ENCODE measurements around the gene SCLY. TPM values are rescaled to one million over a fixed set of nuclear protein-coding genes. Genes with fewer than 3 reads are reported as not detected.

The SCLY gene
- polyA plus RNA-seq, 1 of the 3 experiments (the other 2 are of a cell fraction), result 20.9 TPM

DNA sequence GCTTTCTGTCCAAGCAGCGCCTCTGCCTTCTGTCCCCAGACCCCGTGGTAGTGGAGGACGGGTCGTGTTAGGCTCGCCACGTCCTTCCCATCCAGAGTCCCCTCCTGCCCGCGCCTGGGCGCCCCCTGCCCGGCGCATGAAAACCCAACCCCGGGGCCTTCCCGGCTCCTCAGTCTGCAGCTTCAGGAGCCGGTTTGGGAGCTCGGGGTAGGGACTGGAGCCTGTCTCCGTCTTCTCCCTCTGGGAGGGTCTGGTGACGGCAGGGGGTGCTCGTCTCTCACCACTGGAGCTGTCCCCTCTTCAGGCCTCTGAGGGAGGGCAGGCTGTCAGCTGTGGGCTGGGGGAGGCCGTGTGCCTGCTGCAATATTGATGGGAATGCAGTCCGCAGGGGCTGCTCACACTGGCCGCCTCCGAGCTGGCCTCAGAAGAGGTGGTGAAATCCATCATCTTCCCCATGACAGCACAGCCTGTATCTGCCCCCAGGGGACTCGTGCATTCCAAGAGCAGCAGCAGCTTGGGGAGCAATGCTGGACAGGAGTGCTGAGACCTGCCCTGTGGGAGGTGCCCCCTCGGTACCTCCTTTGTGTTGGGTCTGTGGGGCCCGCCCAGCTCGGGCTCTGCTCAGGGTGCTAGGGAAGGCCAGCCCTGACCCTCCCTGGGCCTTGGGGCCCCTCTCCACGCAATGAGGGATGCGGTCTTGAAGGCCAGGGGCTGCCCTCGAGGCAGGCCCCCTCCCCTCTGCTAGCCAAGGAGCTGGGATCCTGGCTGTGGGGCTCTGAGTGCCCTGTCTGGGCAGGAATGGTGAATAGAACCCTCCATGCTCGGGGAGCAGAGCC is 59.9 kb downstream of the SCLY start:
- Histone ChIP-seq H3F3A (replicated peaks; ENCODE audit: insufficient read depth) (no peaks in the 10 kb centered on the region), H3K27ac (ENCODE audit: low read depth in 2 of 2, low read length in 1 of 2) (no peak overlapping the region), H3K27me3 (ENCODE audit: insufficient read depth) (no peaks in the 10 kb centered on the region; the same call in 1 of the 2 replicates), H2AFZ (ENCODE audit: low read depth) (no peak overlapping the region), H3K9me3 (no peaks in the 10 kb centered on the region), H3K4me1 (ENCODE audit: control insufficient read depth in 1 of 2, insufficient read depth in 2 of 2, low read depth in 1 of 2, low read length in 1 of 2) (peaks cover 0 to 9% of the 10 kb centered on the region in 2 experiments; a peak in 1 of 4 replicates), H3K4me3 (ENCODE audit: low read depth in 2 of 2, low read length in 1 of 2) (no peak overlapping the region), H4K20me1 (ENCODE audit: insufficient read depth) (no peaks in the 10 kb centered on the region), H3K4me2 (no peak overlapping the region), H3K9ac (no peak overlapping the region), H3K9me2 (no peaks in the 10 kb centered on the region), H3K36me3 (replicated peaks in 1 of 2; ENCODE audit: control insufficient read depth in 1 of 2, insufficient read depth in 2 of 2, low read length in 1 of 2) (no peaks in the 10 kb centered on the region), H3K79me2 (ENCODE audit: insufficient read depth) (no peaks in the 10 kb centered on the region)
- TF ChIP-seq SIN3A (IDR thresholded peaks at IDR 0.05; ENCODE audit: borderline replicate concordance, low read depth, low read length) (no peak), JUND (IDR thresholded peaks at IDR 0.05) (no peak), RFX5 (IDR thresholded peaks at IDR 0.05; ENCODE audit: low read length) (no peak), GABPA (IDR thresholded peaks at IDR 0.05; ENCODE audit: low read depth) (no peak), TEAD4 (IDR thresholded peaks at IDR 0.05; ENCODE audit: borderline replicate concordance, insufficient read depth) (no peak), FOXM1 (IDR thresholded peaks at IDR 0.05; ENCODE audit: low read depth) (no peak), GATA2 (CRISPR knock-in tag; IDR thresholded peaks at IDR 0.05) (no peak)
- TF ChIP-seq, protein P1, sequence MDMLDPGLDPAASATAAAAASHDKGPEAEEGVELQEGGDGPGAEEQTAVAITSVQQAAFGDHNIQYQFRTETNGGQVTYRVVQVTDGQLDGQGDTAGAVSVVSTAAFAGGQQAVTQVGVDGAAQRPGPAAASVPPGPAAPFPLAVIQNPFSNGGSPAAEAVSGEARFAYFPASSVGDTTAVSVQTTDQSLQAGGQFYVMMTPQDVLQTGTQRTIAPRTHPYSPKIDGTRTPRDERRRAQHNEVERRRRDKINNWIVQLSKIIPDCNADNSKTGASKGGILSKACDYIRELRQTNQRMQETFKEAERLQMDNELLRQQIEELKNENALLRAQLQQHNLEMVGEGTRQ (IDR thresholded peaks at IDR 0.05; ENCODE audit: borderline replicate concordance, low read depth, low read length), result no peak
- ChIA-PET CTCF (interaction anchor here (1.3 to 1.5 kb wide), 2 partner anchors 13 to 262 kb away, joined by 4 to 5 read pairs; no protein-coding TSS in a partner anchor), POLR2A (no interaction called here)
- WGBS (ENCODE audit: low lambda C conversion rate), result 29% methylated on average over 9 of the region's 30 CpGs
- DNase-seq, result no peak

GRCh38 chr2:238121511-238122286 is 60.9 kb downstream of the SCLY start:
- TF ChIP-seq, protein P1 (IDR thresholded peaks at IDR 0.05; ENCODE audit: borderline replicate concordance, low read depth, low read length), result no peak
- TF ChIP-seq, protein P2, sequence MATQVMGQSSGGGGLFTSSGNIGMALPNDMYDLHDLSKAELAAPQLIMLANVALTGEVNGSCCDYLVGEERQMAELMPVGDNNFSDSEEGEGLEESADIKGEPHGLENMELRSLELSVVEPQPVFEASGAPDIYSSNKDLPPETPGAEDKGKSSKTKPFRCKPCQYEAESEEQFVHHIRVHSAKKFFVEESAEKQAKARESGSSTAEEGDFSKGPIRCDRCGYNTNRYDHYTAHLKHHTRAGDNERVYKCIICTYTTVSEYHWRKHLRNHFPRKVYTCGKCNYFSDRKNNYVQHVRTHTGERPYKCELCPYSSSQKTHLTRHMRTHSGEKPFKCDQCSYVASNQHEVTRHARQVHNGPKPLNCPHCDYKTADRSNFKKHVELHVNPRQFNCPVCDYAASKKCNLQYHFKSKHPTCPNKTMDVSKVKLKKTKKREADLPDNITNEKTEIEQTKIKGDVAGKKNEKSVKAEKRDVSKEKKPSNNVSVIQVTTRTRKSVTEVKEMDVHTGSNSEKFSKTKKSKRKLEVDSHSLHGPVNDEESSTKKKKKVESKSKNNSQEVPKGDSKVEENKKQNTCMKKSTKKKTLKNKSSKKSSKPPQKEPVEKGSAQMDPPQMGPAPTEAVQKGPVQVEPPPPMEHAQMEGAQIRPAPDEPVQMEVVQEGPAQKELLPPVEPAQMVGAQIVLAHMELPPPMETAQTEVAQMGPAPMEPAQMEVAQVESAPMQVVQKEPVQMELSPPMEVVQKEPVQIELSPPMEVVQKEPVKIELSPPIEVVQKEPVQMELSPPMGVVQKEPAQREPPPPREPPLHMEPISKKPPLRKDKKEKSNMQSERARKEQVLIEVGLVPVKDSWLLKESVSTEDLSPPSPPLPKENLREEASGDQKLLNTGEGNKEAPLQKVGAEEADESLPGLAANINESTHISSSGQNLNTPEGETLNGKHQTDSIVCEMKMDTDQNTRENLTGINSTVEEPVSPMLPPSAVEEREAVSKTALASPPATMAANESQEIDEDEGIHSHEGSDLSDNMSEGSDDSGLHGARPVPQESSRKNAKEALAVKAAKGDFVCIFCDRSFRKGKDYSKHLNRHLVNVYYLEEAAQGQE (IDR thresholded peaks at IDR 0.05; ENCODE audit: low read depth, low read length), result no peak
- TF ChIP-seq TCF12 (IDR thresholded peaks at IDR 0.05) (no peak), PBX3 (IDR thresholded peaks at IDR 0.05) (no peak), SIN3A (IDR thresholded peaks at IDR 0.05; ENCODE audit: borderline replicate concordance, low read depth, low read length) (no peak), IRF3 (IDR thresholded peaks at IDR 0.05; ENCODE audit: low read depth, low read length) (no peak), MXI1 (IDR thresholded peaks at IDR 0.05; ENCODE audit: low read depth, low read length) (no peak), GATA2 (CRISPR knock-in tag; IDR thresholded peaks at IDR 0.05) (no peak), NFIC (IDR thresholded peaks at IDR 0.05; ENCODE audit: borderline replicate concordance) (no peak), YY1 (IDR thresholded peaks at IDR 0.05; ENCODE audit: low read depth) (no peak), MEF2A (IDR thresholded peaks at IDR 0.05; ENCODE audit: borderline replicate concordance, low read depth) (no peak), JUND (IDR thresholded peaks at IDR 0.05) (no peak)
- Histone ChIP-seq H3K4me1 (ENCODE audit: control insufficient read depth in 1 of 2, insufficient read depth in 2 of 2, low read depth in 1 of 2, low read length in 1 of 2) (peaks cover 0 to 4% of the 10 kb centered on the region in 2 experiments; a peak in 1 of 4 replicates), H3K79me2 (ENCODE audit: insufficient read depth) (no peaks in the 10 kb centered on the region), H3K9me2 (no peaks in the 10 kb centered on the region), H3K36me3 (replicated peaks in 1 of 2; ENCODE audit: control insufficient read depth in 1 of 2, insufficient read depth in 2 of 2, low read length in 1 of 2) (no peaks in the 10 kb centered on the region), H3K27me3 (ENCODE audit: insufficient read depth) (no peaks in the 10 kb centered on the region; the same call in 1 of the 2 replicates), H3K27ac (ENCODE audit: low read depth in 2 of 2, low read length in 1 of 2) (no peak overlapping the region), H4K20me1 (ENCODE audit: insufficient read depth) (no peaks in the 10 kb centered on the region), H3K9me3 (no peaks in the 10 kb centered on the region), H2AFZ (ENCODE audit: low read depth) (no peak overlapping the region), H3K4me3 (ENCODE audit: low read depth in 2 of 2, low read length in 1 of 2) (no peak overlapping the region), H3F3A (replicated peaks; ENCODE audit: insufficient read depth) (no peaks in the 10 kb centered on the region), H3K4me2 (no peak overlapping the region), H3K9ac (no peak overlapping the region)
- CTCF ChIA-PET, result interaction anchor here (1.3 to 1.5 kb wide), 2 partner anchors 12 to 263 kb away, joined by 4 to 5 read pairs; no protein-coding TSS in a partner anchor
- no peak for DNase-seq
- WGBS (ENCODE audit: low lambda C conversion rate), result 75% methylated on average over 19 of the region's 27 CpGs
- POLR2A ChIA-PET, result no interaction called here

All from SK-N-SH (cell line).